Putamen (tissue), 1 donor: ENCODE results near the gene SEMA3D.

Experiments used
- DNase-seq: peaks from one replicate; pipeline ENCODE4 v3.0.0-alpha.2; 2016; ENCODE audit warnings: low spot score

The SEMA3D gene

DNA sequence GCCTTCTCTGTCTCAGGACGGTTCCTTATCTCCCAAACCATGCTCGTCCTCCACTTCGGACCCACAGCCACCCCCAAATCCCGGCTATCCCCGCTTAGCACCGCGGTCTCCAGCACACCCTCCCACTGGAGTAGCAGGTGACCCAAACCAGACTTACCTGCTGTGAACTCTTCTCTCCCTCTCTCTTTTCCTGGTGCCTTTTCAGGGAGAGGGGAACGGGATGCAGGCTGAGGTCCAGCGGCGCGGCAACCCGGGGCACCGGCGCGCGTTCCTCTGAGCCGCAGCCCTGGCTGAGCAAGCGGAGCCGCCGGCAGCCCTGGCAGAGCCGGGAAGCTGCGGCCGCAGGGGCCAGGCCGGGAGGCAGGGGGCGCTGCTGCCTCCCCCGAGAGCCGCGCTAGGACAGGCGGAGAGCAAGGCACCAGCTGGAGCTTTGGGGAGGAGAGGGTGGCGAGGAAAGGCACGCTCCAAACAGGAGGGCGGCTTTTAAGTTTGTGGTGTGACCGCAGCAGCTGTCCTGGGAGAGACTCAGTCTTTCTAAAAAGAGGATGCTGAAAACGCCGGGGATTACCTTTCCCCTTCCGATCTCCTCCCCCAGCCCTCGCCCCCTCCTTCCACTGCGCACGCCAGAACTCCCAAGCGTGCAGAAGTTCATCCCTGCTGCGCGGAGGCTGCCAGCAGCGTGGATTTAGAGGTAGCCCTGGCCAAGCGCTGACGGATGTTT, at the start of gene SEMA3D:
TSS of gene SEMA3D (minus strand) at position 536 of the 721 bp plus-strand sequence. CDS start 65,165 bp downstream, outside the sequence.
- DNase-seq: peak; percentile 69

GRCh38 chr7:85234730-85235129, 47.9 kb upstream of the SEMA3D start:
- no peak for DNase-seq

DNA sequence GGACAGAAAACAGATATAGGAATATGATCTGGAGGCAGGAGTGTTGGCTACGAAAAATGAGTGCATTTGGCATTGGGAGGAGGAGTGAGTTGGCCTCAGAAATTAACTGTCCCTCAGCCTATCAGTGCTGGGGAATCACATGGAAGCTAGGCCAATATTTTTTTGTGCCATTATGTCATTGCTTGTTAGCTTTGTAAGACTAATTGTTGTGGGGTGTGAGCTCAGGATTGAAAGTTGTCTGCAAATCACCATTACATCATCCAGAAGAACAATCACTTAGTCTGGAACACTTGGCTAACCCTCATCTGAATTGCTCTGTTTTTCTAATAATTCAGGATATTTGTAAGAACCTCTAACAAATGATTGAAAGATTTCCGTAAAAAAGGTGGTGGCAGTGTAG, 45.2 kb upstream of the SEMA3D start:
- DNase-seq: peak; percentile 62

- no peak for DNase-seq
Observed at GRCh38 chr7:85230623-85231022, 43.8 kb upstream of the SEMA3D start.

- DNase-seq: no peak
Observed at GRCh38 chr7:85229544-85229943, 42.7 kb upstream of the SEMA3D start.

DNA sequence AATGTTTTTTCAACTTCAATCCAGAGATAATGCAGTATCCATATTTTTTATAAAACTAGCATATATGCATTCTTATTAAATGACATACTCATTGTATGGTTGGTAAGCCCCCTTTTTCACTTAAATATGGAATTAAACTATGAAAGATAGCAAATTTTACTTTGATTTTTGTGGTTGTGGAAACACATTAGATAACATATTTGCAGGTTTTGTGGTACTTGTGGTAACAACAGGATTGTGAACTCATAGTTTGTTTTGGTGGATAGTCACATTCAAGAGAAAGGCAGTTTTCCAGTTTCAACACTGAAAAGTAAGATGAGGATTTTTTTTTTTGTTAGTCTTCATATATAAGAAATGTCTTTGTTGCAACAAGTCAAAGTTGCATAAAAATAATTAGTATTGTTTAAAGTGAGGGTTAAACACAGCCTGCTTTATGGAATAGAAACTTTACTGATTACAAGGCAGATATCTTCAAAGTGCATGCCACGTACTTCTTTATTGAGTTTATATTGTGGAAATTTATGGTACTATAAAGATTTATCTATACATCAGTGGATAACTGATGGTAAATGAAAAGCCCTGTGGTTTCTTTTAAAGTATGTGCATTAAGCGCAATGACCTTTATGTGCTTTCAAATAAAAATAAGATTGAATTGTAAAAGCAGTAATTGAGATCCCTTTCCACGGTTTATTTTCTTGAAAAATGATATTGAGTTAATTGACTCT, 39.7 kb upstream of the SEMA3D start:
- DNase-seq: no peak

DNA sequence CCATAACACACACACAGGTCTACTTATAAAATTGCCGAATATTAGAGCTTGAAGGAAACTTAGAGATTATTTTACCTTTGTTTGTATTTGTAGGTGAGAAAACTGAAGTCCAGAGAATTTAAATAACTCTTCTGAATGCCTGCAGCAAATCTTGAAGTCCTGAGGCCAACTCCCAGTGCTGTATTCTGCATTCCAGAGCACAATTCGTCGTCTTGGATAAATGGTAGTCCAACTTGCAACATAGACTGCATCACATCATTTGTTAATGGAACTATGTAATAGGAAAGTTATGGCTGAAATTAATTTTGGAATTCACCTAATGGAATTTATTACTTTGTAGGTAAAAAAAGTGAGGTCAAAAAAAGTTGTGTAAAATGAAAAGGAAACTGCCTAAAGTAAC, 37.3 kb upstream of the SEMA3D start:
- no peak for DNase-seq

- no peak for DNase-seq
Observed at GRCh38 chr7:85222522-85222921, 35.7 kb upstream of the SEMA3D start.

DNA sequence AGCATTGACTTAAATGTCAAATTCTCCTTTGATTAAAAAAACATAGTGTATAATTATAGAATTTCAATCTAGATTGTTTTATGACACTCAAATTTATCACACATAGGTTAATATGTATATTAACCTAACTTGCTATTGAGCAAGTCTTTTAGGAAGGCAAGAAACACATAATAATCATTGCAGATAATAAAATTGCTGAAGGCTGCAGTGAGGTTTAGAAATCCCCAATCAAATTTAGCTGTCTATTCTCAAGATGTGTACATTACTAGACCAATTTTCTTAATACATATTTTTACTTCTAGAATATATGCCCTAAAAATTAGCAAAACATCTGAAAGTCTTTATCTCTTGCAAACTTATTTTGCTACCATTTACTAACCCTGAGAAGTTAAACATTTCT, 34.9 kb upstream of the SEMA3D start:
- no peak for DNase-seq

DNA sequence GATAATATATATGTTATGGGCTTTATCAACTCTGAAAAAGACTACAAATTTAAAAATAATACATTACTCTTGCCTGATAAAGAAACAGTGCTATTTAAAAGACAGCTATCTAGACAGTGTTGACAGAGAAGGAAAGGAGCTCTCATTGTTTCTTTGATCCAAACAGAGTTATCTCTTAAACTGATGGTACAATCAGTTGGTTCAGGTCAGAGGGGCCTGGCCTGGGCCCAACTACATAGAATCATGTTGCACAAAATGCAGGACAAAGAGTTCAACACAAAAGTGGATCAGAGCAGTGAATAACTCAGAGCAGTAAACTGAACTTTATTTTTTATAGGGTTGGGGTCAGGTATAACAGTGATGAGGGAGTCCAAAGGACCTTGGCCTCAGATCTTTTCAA, 33.8 kb upstream of the SEMA3D start:
- DNase-seq: no peak

GRCh38 chr7:85220023-85220422, 33.2 kb upstream of the SEMA3D start:
- no peak for DNase-seq

DNA sequence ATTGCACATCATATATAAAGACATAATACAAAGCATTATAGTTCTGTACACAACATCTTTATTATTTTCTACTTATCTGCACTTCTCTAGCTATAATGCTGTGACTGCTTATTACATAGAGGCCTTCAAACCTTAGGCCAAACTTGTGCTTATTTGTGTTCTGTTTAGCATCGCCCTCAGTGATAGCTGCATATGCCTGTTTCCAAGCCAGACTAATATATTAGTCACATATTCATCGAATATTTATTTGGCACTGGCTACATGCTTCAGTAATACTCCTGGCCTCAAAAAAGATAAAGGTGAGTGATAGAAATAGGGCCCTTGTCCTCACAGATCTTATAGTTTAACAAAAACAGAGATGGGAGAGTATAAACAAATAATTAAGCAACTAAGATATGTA, 30.2 kb upstream of the SEMA3D start:
- DNase-seq: no peak

- no peak for DNase-seq
Observed at GRCh38 chr7:85215098-85215497, 28.2 kb upstream of the SEMA3D start.

DNA sequence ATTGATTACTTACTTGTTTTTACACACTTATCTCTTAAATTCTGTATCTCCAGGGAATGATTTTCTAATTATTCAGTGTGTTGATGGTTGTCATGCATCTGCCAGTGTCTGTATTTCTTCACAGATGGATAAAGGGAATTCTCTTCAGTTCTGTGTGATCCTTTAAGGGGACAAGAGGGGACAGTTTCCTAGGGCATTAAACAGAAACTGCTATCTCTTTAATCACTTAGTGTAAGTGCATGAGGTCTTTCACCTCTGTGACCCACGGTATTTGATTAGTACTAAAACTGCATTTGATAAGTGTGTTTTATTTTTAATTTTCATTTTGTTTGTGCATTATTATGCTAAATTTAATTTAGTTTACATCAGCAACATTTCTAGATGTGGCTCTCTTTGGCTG, 26.6 kb upstream of the SEMA3D start:
- DNase-seq: no peak

DNA sequence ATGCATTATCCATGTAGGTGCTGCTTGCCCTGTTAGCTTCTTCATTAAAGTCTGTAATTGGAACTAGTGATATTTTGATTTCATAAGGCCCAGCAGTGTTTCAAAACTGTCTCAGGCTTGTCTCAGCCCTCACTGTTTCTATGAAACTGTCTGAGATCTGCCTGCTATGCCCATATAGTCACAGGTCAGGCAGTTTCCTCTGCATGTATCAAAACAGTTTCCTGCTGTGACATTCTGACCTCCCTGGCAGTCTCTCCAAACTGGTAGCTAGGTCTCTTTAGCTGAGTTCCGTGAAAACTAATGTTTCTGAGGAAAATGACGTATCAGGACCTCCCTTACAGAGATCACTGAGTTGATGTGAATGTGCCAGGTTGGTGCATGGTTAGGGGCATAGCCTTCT, 18.9 kb upstream of the SEMA3D start:
- no peak for DNase-seq

DNA sequence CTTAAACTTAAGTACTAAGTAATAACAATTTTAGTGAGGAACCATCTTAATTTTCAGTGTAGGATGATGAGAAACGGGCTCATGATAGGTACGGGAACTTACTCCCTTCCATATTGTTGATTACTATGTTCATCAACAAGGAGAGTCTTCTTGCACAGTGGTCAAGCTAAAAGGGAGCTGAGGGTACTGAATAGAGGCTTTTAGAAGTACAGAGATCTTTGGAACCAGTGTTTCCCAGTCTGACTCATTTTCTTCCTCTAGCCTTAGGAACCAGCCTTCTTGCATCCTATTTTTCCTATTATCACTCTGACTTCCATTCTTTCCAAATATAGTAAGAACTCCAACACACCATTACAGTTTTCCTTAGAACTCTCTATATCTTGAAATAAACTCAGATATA, 17.6 kb upstream of the SEMA3D start:
- DNase-seq: no peak

DNA sequence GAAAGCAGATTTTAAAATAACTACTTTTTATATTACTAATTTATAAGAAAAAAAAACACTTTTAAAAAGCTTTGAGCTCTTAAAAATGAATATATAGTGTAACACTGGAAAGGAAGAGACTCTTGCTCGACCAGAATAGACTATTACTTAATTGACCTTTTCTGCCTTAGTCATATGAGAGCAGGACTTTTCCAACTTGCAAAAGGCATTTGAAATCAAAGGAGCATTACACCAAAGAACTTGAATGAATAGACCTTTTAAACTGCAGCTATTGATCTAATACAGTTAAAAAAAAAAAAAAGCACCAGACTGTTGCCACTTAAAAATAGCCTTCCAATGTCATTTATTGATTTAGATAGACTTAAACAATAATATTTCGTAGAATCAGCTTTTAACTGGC, 17.2 kb upstream of the SEMA3D start:
- no peak for DNase-seq

- DNase-seq: no peak
Observed at GRCh38 chr7:85201209-85201608, 14.4 kb upstream of the SEMA3D start.

GRCh38 chr7:85196696-85197095, 9.8 kb upstream of the SEMA3D start:
- no peak for DNase-seq

DNA sequence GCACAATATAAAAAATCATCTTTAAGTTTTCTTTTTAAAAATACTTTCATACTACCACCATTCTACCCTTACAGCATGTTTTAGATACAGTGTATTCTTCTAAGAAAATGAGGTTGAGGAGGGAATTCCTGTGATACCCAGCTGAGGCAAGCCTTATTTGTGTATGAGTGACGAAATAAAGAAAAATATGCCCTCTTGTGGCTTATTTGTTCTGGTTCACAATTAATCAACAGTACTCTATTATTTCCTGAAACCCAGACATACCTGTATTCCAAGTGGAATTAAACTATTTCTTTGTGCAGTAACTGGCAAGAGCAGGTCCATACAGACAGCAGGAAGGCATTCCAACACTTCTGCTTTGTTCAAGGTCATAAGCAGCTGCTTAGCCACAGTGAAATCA, 4.5 kb upstream of the SEMA3D start:
- no peak for DNase-seq

GRCh38 chr7:85186083-85186520, 754 bp downstream of the SEMA3D start:
- no peak for DNase-seq

- DNase-seq: peak; percentile 16
Observed at GRCh38 chr7:85185424-85186082, 1.3 kb downstream of the SEMA3D start.
